HepG2 (cell line): Measurements from ENCODE around the gene C1QTNF9. TPM values are rescaled to one million over a fixed set of nuclear protein-coding genes. Genes with fewer than 3 reads are reported as not detected.

Experiments
- ATRX ChIP-seq: sonication (generic); formaldehyde crosslinking; IDR thresholded peaks from 2 replicates; pipeline ENCODE4 v1.4.0; 2020; ENCODE audit warnings: missing genetic modification reagents, borderline replicate concordance
- CBX5 ChIP-seq: sonication (generic); formaldehyde crosslinking; IDR thresholded peaks from 2 replicates; pipeline ENCODE4 v1.4.0; 2020; ENCODE audit warnings: missing genetic modification reagents, borderline replicate concordance
- ELF4 ChIP-seq: sonication (generic); formaldehyde crosslinking; IDR thresholded peaks from 2 replicates; pipeline ENCODE4 v1.5.0; 2020; ENCODE audit warnings: missing genetic modification reagents, mild to moderate bottlenecking, moderate library complexity, borderline replicate concordance
- HDAC2 ChIP-seq: sonication (generic); formaldehyde crosslinking; IDR thresholded peaks from 2 replicates; pipeline ENCODE4 v1.4.0; 2020; ENCODE audit warnings: missing genetic modification reagents
- JARID2 ChIP-seq: sonication (generic); formaldehyde crosslinking; IDR thresholded peaks from 2 replicates; pipeline ENCODE4 v1.8.1; 2023; ENCODE audit warnings: missing genetic modification reagents, inconsistent platforms; ENCODE audit not compliant: insufficient replicate concordance
- KDM6A ChIP-seq: IDR thresholded peaks from 2 replicates; pipeline ENCODE4 v1.6.1; 2016; ENCODE audit warnings: low read depth
- NFAT5 ChIP-seq: sonication (generic); formaldehyde crosslinking; IDR thresholded peaks from 2 replicates; pipeline ENCODE4 v1.4.0; 2020; ENCODE audit warnings: missing genetic modification reagents
- NFKB2 ChIP-seq: sonication (generic); formaldehyde crosslinking; IDR thresholded peaks from 2 replicates; pipeline ENCODE4 v1.4.0; 2020; ENCODE audit warnings: missing genetic modification reagents, borderline replicate concordance
- NPAS2 ChIP-seq: sonication (generic); formaldehyde crosslinking; IDR thresholded peaks from 2 replicates; pipeline ENCODE4 v1.8.0; 2022; ENCODE audit warnings: mild to moderate bottlenecking, missing genetic modification reagents, borderline replicate concordance
- POLR2A ChIP-seq, 2 experiments: IDR thresholded peaks; 2 replicates each; pipeline ENCODE4 v1.6.1; 2011; ENCODE audit warnings: low read depth in 2 of 2, low read length in 2 of 2, mild to moderate bottlenecking in 1 of 2, moderate library complexity in 1 of 2; ENCODE audit not compliant: insufficient read depth in 1 of 2
- RELA ChIP-seq: sonication (generic); formaldehyde crosslinking; IDR thresholded peaks from 2 replicates; pipeline ENCODE4 v1.4.0; 2020; ENCODE audit warnings: missing genetic modification reagents
- SALL2 ChIP-seq: sonication (generic); formaldehyde crosslinking; IDR thresholded peaks from 2 replicates; pipeline ENCODE4 v1.8.1; 2023; ENCODE audit warnings: mild to moderate bottlenecking, missing genetic modification reagents, inconsistent platforms
- TGIF2 ChIP-seq: IDR thresholded peaks from 2 replicates; pipeline ENCODE4 v1.6.1; 2016; ENCODE audit warnings: control low read depth, missing compliant biosample characterization
- TMF1 ChIP-seq: sonication (generic); formaldehyde crosslinking; IDR thresholded peaks from 2 replicates; pipeline ENCODE4 v1.8.1; 2022; ENCODE audit warnings: low read depth, missing genetic modification reagents
- TOPORS ChIP-seq: sonication (generic); formaldehyde crosslinking; IDR thresholded peaks from 2 replicates; pipeline ENCODE4 v1.8.0; 2023; ENCODE audit warnings: mild to moderate bottlenecking, missing genetic modification reagents
- ZNF329 ChIP-seq: sonication (generic); formaldehyde crosslinking; IDR thresholded peaks from 2 replicates; pipeline ENCODE4 v1.9.0; 2021; ENCODE audit warnings: low read depth, mild to moderate bottlenecking, missing genetic modification reagents
- ZNF567 ChIP-seq: sonication (generic); formaldehyde crosslinking; IDR thresholded peaks from 2 replicates; pipeline ENCODE4 v1.8.1; 2023; ENCODE audit warnings: mild to moderate bottlenecking, missing genetic modification reagents, borderline replicate concordance
- ZNF597 ChIP-seq: sonication (generic); formaldehyde crosslinking; IDR thresholded peaks from 2 replicates; pipeline ENCODE4 v1.5.0; 2020; ENCODE audit warnings: missing genetic modification reagents
- polyA plus RNA-seq, 8 experiments: library from polyadenylated mRNA; depleted of rRNA in 3 of 8; stranded (reverse) in 7 of 8; unstranded in 1 of 8; fragments of >200 nt; fragmentation: Illumina TruSeq in 4 of 8; extraction: Trizol in 4 of 8; gene quantifications; 2 replicates each; pipeline versions ENCODE4 v1.2.1 to v1.2.3, GENCODE V29; 2011 to 2016; ENCODE audit warnings: low read depth in 4 of 8, missing spikeins in 1 of 8, mixed read lengths in 1 of 8; ENCODE audit not compliant: insufficient read depth in 1 of 8
- total RNA-seq, 5 experiments: library from RNA; depleted of rRNA; stranded (reverse); fragments of >200 nt; fragmentation: Illumina TruSeq; extraction: Trizol; gene quantifications; 2 replicates each; pipeline ENCODE4 v1.2.3, GENCODE V29; 2016; ENCODE audit warnings: low read depth in 1 of 5
- TF ChIP-seq, protein P1 (sequence below): sonication (generic); formaldehyde crosslinking; IDR thresholded peaks from 2 replicates; pipeline ENCODE4 v1.4.0; 2020; ENCODE audit warnings: missing genetic modification reagents, borderline replicate concordance

C1QTNF9 gene
- total and polyA plus RNA-seq, 2 of the 13 experiments (the other 11 are each of a cell fraction or from before 2014, with no cell fraction given): not detected

- peak; percentile 30; the same call in 1 of the 2 replicates for TF ChIP-seq TGIF2 (CRISPR knock-in tag)
- TF ChIP-seq ELF4 (CRISPR knock-in tag): no peak
- TF ChIP-seq TMF1 (CRISPR knock-in tag): no peak
- no peak for TF ChIP-seq KDM6A (CRISPR knock-in tag)
- TF ChIP-seq ZNF567 (CRISPR knock-in tag): no peak
- 0 out of 2 replicates have a peak, but pooled peaks have one; percentile 28 for TF ChIP-seq SALL2 (CRISPR knock-in tag)
- TF ChIP-seq HDAC2: peak; percentile 44; the same call in 1 of the 2 replicates
- TF ChIP-seq ZNF597 (CRISPR knock-in tag): no peak
- no peak for TF ChIP-seq ZNF329
- TF ChIP-seq JARID2 (CRISPR knock-in tag): no peak
- TF ChIP-seq NPAS2 (CRISPR knock-in tag): no peak
- no peak for TF ChIP-seq NFAT5
- no peak for TF ChIP-seq CBX5 (CRISPR knock-in tag)
- TF ChIP-seq RELA (CRISPR knock-in tag): no peak
- peak; percentile 82; the same call in 1 of the 2 replicates for TF ChIP-seq NFKB2 (CRISPR knock-in tag)
- TF ChIP-seq, protein P1, sequence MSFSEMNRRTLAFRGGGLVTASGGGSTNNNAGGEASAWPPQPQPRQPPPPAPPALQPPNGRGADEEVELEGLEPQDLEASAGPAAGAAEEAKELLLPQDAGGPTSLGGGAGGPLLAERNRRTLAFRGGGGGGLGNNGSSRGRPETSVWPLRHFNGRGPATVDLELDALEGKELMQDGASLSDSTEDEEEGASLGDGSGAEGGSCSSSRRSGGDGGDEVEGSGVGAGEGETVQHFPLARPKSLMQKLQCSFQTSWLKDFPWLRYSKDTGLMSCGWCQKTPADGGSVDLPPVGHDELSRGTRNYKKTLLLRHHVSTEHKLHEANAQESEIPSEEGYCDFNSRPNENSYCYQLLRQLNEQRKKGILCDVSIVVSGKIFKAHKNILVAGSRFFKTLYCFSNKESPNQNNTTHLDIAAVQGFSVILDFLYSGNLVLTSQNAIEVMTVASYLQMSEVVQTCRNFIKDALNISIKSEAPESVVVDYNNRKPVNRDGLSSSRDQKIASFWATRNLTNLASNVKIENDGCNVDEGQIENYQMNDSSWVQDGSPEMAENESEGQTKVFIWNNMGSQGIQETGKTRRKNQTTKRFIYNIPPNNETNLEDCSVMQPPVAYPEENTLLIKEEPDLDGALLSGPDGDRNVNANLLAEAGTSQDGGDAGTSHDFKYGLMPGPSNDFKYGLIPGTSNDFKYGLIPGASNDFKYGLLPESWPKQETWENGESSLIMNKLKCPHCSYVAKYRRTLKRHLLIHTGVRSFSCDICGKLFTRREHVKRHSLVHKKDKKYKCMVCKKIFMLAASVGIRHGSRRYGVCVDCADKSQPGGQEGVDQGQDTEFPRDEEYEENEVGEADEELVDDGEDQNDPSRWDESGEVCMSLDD: no peak
- TF ChIP-seq POLR2A (IDR thresholded peaks at IDR 0.05; ENCODE audit: insufficient read depth in 1 of 2, low read depth in 2 of 2, low read length in 2 of 2): 0 out of 4 replicates have a peak, but pooled peaks of 1 of the 2 experiments have one; percentile 13
- no peak for TF ChIP-seq TOPORS (CRISPR knock-in tag)
- TF ChIP-seq ATRX: no peak
Measured at GRCh38 chr13:24271601-24272451, 37.6 kb upstream of the C1QTNF9 start (continued).
